Subcutaneous adipose tissue (tissue), 4 donors: ENCODE data around the gene GNB1L. TPM values are rescaled to one million over a fixed set of nuclear protein-coding genes. Genes with fewer than 3 reads are reported as not detected.

Source experiments
- CTCF ChIP-seq: fragments of 450-650 bp; IDR thresholded peaks from one replicate; pipeline ENCODE4 v1.5.1; 2016; ENCODE audit warnings: low read depth, mild to moderate bottlenecking, control low read depth, antibody characterized with exemption, moderate library complexity
- total RNA-seq, 4 donors: library from RNA; depleted of rRNA; stranded (reverse); fragments of >200 nt; gene quantifications; one replicate each; pipeline ENCODE4 v1.1.0, GENCODE V29; 2016

Gene GNB1L
- total RNA-seq, 4 donors from 2014 or later: 1.8 to 4.9 (median 3.9) TPM

- TF ChIP-seq CTCF: no peak
Observed at GRCh38 chr22:19750507-19751490, 103.9 kb downstream of the GNB1L start.

DNA sequence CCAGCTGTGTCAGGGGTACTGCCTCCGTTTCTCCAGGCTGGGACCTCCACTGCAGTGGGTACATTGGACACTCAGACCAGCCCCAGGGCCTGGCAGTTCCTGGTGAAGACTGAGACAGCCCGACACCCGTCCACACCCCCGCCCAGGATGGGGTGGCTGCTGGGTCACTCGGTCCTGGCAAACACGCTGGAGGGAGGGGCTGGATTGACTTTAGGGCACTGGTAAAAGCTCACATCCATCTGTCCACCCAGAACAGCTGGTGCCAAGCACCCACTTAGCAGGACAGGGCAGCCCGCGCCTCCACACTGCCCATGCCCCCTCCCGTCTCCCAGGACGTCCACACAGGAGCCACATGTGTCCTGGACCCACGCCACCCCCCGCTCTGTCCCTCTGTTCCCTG lies 104.8 kb downstream of the GNB1L start:
- TF ChIP-seq CTCF: no peak

- TF ChIP-seq CTCF: no peak
Observed at GRCh38 chr22:19748991-19749664, 105.5 kb downstream of the GNB1L start.

- TF ChIP-seq CTCF: no peak
Observed at GRCh38 chr22:19748139-19748538, 106.5 kb downstream of the GNB1L start.

DNA sequence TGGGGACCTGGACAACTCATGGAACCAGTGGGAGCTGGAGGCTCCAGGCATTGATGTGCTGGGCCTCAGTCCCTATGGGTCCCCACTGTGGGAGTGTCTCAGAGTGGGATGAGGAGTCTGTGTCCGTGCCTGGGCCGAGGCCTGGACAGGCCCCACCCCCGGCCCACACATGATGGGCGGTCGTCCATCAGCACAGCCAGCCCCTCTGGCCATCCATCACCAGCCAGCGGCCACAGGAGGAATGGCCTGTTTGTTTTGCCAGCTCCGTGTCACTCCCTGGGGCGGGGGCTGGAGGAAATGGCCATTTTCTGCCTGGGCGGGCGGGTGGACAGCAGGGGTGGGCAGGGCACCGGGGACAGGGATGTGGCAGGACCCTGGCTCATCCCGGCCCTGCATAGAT lies 107.1 kb downstream of the GNB1L start:
- no peak for TF ChIP-seq CTCF

DNA sequence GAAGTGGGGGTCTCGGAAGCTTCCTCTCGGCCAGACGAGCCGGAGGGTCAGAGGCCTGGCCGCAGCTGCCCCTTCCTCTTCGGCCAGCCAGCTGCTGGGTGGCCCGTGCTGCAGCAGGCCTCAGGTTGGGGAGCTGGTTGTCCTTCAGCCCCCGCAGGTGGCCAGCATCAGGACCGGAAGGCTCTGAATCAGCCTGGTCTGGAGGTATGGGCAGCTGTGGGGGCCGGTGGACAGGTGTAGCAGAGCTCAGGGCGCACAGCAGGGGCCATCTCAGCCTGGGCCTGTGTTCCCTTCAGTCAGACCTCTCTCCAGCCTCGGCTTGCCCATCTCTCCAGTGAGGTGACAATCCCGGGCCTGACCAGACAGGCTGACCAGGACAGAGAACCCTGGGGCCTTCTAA lies 107.9 kb downstream of the GNB1L start:
- no peak for TF ChIP-seq CTCF
